Nephron progenitor cell (in vitro differentiated cells): ENCODE results near the gene COL5A1.

Source experiments
- DNase-seq: peaks from one replicate; pipeline ENCODE4 v3.0.0; 2021
- H3K27ac Mint-ChIP-seq: 2 replicates; pipeline ENCODE4 v1.8.0; 2021; ENCODE audit warnings: mild to moderate bottlenecking, moderate library complexity, mixed read lengths
- H3K27me3 Mint-ChIP-seq: 2 replicates; pipeline ENCODE4 v1.8.0; 2021; ENCODE audit warnings: mild to moderate bottlenecking, low read depth, mixed read lengths; ENCODE audit not compliant: poor library complexity
- H3K36me3 Mint-ChIP-seq: 2 replicates; pipeline ENCODE4 v1.8.0; 2021; ENCODE audit warnings: low read depth, mixed read lengths
- H3K4me1 Mint-ChIP-seq: 2 replicates; pipeline ENCODE4 v1.8.0; 2021; ENCODE audit warnings: mixed read lengths
- H3K4me3 Mint-ChIP-seq: 2 replicates; pipeline ENCODE4 v1.8.0; 2021; ENCODE audit warnings: mild to moderate bottlenecking, moderate library complexity, mixed read lengths
- H3K9me3 Mint-ChIP-seq: 2 replicates; pipeline ENCODE4 v1.8.0; 2021; ENCODE audit warnings: mild to moderate bottlenecking, moderate library complexity, mixed read lengths
- TF ChIP-seq, protein P1 (sequence below): fragments of 200-600 bp; sonication (generic); IDR thresholded peaks from 2 replicates; pipeline ENCODE4 v1.5.0; 2021; ENCODE audit warnings: antibody characterized with exemption

Gene COL5A1

DNA sequence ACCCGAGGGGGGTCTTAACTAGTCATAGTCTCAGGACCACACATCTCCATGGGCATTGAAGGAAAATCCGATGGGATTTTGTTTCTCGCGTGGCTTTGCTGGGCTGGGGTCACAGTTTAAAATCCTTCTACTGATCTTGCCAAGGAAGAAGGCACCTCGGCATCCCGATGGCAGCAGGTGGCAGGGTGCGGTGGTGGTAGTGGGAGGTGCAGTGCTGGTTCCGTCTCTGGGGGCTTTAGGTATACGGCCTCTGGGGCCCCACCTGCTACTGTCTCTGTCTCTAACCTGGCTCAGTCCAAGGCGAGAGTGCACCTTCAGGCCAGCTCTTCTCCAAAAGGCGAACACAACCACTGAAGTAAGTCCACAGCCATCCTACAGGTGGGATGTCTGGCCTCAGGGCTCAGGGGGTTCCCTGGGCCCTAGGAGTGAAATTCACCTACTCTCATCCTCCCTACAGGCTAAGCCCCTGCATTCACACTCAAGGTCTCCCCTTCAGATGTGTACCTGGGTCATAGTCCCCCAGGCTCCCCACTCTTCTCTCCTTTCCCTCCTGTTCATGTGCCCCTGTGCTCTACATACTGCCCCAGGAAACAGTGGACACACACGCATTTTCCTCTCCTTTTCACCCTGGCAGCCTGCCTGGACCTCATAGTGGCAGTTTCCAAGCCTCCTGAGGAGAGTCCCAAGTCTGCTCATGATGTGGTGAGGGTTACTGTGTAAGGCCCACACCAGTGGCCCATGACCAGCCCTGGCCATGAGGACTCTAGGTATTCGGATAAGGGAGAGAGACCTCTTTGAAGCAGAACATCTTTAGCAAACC, 238.3 kb downstream of the COL5A1 start:
- Mint-ChIP-seq H3K27me3 (peaks cover 16% of the 10 kb centered on the region), H3K36me3 (no peaks in the 10 kb centered on the region), H3K4me3 (no peak overlapping the region), H3K4me1 (peaks cover 3% of the 10 kb centered on the region), H3K9me3 (no peaks in the 10 kb centered on the region), H3K27ac (no peak overlapping the region)
- DNase-seq: no peak
- TF ChIP-seq, protein P1, sequence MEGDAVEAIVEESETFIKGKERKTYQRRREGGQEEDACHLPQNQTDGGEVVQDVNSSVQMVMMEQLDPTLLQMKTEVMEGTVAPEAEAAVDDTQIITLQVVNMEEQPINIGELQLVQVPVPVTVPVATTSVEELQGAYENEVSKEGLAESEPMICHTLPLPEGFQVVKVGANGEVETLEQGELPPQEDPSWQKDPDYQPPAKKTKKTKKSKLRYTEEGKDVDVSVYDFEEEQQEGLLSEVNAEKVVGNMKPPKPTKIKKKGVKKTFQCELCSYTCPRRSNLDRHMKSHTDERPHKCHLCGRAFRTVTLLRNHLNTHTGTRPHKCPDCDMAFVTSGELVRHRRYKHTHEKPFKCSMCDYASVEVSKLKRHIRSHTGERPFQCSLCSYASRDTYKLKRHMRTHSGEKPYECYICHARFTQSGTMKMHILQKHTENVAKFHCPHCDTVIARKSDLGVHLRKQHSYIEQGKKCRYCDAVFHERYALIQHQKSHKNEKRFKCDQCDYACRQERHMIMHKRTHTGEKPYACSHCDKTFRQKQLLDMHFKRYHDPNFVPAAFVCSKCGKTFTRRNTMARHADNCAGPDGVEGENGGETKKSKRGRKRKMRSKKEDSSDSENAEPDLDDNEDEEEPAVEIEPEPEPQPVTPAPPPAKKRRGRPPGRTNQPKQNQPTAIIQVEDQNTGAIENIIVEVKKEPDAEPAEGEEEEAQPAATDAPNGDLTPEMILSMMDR: no peak

DNA sequence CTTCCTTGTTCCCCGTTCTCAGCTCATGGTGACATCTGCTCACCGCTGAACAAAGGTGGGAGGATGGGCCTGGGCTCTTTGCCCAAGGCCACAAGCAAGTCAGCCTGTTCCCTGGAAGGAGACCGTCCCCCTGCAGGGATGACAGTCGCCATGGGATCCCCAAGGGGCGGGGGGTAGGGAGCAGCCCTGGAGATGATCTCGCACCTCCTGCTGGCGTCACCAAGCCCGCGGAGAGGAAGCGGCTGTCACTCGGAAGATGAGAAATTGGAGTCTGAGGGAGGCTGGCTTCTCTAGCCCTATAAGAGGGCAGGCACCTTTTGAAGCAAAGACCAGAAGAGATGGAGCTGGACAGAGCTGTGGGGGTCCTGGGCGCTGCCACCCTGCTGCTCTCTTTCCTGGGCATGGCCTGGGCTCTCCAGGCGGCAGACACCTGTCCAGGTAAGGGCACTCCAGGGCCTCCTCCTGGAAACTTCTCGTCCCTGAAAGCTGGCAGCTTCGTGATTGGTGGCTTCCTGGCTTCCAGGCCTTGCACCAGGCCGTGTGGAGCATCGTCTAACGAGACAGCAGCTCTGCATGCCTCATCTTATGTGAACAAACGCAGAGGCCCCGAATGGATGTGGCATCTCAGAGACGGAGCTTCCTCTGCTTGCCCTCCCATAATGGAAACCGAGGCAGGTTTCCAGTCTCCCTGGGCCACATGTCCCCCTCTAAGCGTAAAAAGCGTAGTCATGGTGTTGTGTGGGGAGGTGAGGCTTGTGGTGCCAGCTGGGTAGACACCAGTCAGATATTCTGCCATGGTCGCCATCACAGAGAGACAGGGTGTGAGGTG, 239.1 kb downstream of the COL5A1 start, which contains the start of gene FCN2:
Gene FCN2, plus strand, starts transcription at position 327 of the 829 bp plus-strand sequence. Its CDS starts 12 bp downstream, at position 339.
- H3K4me3 Mint-ChIP-seq: no peak within 1 kb of the TSS
- TF ChIP-seq, protein P1: no peak
- peaks cover 3% of the 10 kb centered on the region for H3K4me1 Mint-ChIP-seq
- H3K9me3 Mint-ChIP-seq: no peaks in the 10 kb centered on the region
- no peak for DNase-seq
- H3K36me3 Mint-ChIP-seq: no peaks in the 10 kb centered on the region
- H3K27me3 Mint-ChIP-seq: peaks cover 12% of the 10 kb centered on the region
- no peak within 1 kb of the TSS for H3K27ac Mint-ChIP-seq

DNA sequence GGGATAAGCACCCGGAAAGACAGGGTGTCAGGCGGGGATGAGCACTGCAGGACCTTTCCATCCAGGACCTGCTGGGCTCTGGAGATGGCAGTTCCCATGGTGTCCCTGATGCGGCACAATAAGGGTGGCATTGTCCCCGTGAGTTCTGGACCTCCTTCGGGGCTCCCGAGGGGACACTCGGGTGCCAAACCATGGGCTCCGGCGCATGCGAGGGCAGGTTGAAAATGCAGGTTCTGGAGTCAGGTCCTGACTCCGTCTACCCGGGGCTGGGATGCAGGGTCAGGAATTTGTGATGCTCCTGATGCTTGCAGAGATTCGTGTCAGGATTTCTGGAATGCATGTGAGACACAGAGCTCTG, 239.7 kb downstream of the COL5A1 start:
- H3K27ac Mint-ChIP-seq: no peak overlapping the region
- peaks cover 3% of the 10 kb centered on the region for H3K4me1 Mint-ChIP-seq
- H3K36me3 Mint-ChIP-seq: no peaks in the 10 kb centered on the region
- H3K9me3 Mint-ChIP-seq: no peaks in the 10 kb centered on the region
- H3K27me3 Mint-ChIP-seq: peaks cover 12% of the 10 kb centered on the region
- no peak overlapping the region for H3K4me3 Mint-ChIP-seq
- no peak for DNase-seq
- TF ChIP-seq, protein P1: no peak

DNA sequence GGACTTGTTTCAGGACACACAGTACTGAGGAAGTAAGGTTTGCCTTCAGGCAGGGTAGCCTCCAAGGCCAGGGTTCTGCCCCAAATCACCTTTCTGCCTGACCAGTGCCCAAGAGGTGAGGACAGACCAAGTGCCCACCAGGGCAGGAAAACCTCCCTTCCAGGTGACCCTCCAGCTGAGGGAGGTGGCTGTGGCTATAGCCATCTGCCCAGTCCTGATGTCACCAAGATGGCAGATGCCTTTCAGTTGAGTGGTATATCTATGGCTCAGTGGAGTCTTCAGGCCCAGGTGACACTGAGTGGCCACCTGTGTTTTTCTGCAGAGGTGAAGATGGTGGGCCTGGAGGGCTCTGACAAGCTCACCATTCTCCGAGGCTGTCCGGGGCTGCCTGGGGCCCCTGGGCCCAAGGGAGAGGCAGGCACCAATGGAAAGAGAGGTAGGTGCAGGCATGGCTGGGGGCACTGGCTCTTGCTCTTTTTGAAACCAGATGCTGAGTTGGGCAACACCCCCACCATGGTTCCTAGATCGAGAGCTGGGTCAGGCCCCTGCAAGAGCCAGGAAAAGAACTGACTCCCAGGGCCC, 240.7 kb downstream of the COL5A1 start:
- TF ChIP-seq, protein P1: no peak
- H3K27ac Mint-ChIP-seq: no peak overlapping the region
- H3K36me3 Mint-ChIP-seq: no peaks in the 10 kb centered on the region
- H3K4me3 Mint-ChIP-seq: no peak overlapping the region
- peaks cover 12% of the 10 kb centered on the region for H3K27me3 Mint-ChIP-seq
- DNase-seq: no peak
- no peaks in the 10 kb centered on the region for H3K9me3 Mint-ChIP-seq
- peaks cover 3% of the 10 kb centered on the region for H3K4me1 Mint-ChIP-seq

DNA sequence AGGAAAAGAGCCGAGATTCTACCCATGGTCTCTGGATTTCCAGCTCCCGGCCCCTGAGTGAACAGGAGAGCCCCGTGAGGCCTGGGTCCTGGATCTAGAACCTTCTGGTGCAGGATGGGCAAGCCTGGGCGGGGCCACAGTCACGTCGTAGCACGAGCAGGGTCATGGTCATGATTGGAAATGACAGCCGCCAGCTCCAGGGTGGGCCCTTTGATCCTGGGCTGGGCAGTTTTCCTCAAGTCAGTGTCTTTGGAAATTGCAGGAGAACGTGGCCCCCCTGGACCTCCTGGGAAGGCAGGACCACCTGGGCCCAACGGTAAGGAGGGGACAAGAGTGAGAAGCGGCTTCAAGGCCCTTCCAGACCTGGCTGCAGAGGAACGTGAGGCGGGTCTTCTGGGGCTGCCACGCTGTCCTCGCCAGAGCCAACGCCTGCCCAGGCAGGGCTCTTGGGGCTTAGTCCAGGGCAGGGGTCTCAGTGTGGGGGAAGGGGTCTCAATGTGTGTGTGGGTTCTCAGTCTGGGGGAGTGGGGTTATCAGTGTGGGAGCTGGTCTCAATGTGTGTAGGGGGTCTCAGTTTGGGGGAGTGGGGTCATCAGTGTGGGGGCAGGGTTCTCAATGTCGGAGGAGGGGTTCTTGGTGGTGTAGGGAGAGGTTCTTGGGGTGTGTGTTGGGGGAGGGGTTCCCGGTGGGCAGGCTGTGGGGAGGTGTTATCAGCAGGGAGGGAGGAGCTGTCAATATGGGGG, 241.6 kb downstream of the COL5A1 start:
- Mint-ChIP-seq H3K27me3 (peaks cover 8% of the 10 kb centered on the region), H3K4me3 (no peak overlapping the region), H3K36me3 (no peaks in the 10 kb centered on the region), H3K4me1 (peaks cover 8% of the 10 kb centered on the region), H3K27ac (no peak overlapping the region), H3K9me3 (no peaks in the 10 kb centered on the region)
- no peak for DNase-seq
- TF ChIP-seq, protein P1: no peak
